Skin epidermis (tissue), 12 donors: ENCODE results near the gene ALG9.
"Not testable (repeated sequence)": the region's sequence is repeated elsewhere in the genome, so short reads cannot be mapped to it uniquely, and the experiment has no call there.

Experiments
- H3K27ac ChIP-seq, 21 experiments: fragments of 200-600 bp; sonication (generic) in 11 of 21; one replicate each; pipeline ENCODE4 v1.5.0; 2020; ENCODE audit warnings: mild to moderate bottlenecking in 3 of 21, inconsistent platforms in 2 of 21, moderate library complexity in 2 of 21
- H3K4me3 ChIP-seq, 7 experiments: fragments of 200-600 bp; sonication (generic) in 2 of 7; one replicate each; pipeline ENCODE4 v1.5.0; 2020; ENCODE audit warnings: inconsistent platforms in 2 of 7, mild to moderate bottlenecking in 2 of 7, moderate library complexity in 1 of 7

Gene ALG9

DNA sequence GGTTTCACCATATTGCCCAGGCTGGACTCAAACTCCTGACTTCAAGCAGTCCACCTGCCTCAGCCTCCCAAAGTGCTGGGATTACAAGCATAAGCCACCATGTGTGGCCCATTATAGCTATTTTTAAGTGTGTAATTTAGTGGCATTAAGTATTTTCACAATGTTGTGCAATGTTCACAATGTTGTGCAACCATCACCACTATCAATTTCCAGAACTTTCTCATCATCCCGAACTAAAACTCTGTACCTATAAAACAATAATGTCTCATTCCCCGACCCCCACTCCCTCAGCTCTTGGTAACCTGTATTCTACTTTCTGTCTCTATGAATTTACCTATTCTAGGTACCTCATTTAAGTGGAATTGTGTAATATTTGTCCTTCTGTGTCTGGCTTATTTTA is 15.5 kb upstream of the ALG9 start:
- Histone ChIP-seq H3K4me3 (no peak overlapping the region), H3K27ac (no peak overlapping the region)

DNA sequence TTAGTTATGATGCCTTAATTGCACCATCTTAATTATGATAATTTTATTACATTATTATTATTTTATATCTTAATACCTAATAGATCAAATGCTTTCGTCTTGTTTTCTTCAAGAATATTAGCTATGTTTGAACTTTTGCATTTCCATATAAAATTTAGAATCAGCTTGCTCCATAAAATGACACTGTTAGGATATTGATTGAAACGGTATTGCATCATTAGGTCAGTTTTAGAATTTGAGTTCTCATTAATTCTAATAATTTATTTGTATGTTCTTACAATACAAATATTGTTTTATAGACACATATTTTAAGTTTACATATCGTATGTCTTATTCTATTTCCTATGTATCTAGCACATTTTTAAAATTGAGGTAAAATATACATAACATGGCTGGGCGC is 14.7 kb upstream of the ALG9 start:
- H3K4me3 ChIP-seq: no peak overlapping the region
- H3K27ac ChIP-seq: no peak overlapping the region

DNA sequence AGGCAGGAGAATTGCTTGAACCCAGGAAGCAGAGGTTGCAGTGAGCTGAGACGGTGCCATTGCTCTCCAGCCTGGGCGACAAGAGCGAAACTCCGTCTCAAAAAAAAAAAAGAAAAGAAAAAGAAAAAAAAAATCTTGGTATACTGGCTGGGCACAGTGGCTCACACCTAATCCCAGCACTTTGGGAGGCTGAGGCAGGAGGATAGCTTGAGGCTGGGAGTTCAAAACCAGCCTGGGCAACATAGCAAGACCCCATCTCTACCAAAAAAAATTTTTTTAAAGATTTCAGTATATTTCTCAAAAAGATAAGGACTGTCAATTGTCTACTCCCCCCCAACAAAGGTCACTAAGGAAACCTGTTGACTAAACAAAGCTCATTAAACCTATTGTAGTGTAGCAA is 13.7 kb upstream of the ALG9 start:
- not testable (repeated sequence) for H3K4me3 ChIP-seq, H3K27ac ChIP-seq

DNA sequence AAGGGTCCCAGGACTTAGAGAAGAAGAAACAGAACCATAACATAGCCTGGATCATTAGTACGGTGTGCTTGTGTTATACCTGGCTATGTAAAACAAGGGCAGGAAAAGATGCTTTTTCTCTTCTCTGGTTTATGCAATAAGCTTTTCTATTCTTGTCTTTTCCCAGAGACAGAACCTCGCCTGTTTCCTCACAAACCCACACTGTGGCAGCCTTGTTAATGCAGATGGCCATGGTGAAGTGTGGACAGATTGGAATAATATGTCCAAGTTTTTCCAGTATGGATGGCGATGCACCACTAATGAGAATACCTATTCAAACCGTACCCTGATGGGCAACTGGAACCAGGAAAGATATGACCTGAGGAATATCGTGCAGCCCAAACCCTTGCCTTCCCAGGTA is 10.8 kb upstream of the ALG9 start:
- H3K27ac ChIP-seq: no peak overlapping the region
- H3K4me3 ChIP-seq: no peak overlapping the region

DNA sequence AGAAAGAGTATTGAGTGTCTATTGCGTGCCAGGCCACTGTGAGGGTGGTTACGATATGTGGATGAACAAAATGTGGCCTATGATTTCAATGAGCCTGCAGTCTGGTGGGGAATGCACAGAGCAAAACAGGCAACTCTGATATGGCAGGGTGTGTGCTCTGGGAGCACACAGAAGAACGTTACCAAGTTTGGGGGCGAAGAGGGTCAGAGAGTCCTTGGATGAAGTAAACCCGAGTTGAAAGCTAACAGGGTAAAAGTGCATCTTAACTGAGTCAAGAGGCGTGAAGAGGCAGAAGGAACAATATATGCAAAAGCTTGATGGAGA is 8.2 kb upstream of the ALG9 start:
- H3K27ac ChIP-seq: peak overlapping the region in 20 of 21 experiments; percentile 76 to 97 (median 90)
- H3K4me3 ChIP-seq: peak overlapping the region; percentile 49 to 68 (median 57)

DNA sequence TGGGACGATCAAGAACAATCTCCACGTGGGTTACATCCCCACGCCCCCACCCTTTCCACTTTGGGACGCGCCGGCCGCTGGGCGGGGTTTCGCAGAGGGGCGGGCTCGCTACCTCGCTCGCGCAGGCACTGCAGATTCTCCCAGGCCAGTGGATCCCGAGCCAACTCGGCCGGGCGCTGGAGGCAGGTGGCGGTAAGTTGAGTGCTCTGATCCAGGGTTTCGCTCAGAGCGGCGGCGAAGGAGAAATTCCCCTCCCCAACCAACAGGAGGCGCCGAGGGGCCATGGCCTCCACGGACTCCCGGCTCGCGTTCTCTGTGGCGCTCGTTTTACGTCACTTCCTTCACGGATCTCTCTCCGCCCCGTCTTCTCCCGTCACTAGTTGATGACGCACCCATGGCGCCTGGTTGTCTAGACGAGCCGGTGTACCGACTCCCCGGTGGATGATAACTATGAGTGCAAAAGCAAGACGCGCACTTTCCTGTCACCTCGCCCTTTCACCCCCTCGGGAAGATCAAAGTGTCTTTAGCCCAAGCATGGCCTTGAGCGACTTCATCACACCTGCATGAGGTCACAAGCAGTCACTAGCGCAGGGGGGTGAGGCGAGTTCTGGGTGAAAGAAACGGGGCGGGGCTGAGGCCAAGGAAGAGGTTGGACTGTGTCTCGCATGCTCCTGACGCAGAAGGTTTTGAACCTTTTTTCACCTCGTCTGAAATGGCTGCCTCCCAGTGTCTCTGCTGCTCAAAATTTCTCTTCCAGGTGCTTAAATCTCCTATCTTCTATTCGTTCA is 7.7 kb upstream of the ALG9 start, which contains the start of the genes CFAP68 and FDXACB1:
Gene CFAP68, plus strand, starts transcription at position 693 of the 788 bp plus-strand sequence. Its CDS starts 20 bp downstream, at position 713.
Gene FDXACB1, minus strand, starts transcription at position 317 of the 788 bp plus-strand sequence. Its CDS starts 33 bp downstream, at position 284.
- H3K4me3 ChIP-seq: peak within 1 kb of the TSS; percentile 49 to 68 (median 57)
- H3K27ac ChIP-seq: peak within 1 kb of the TSS; percentile 71 to 97 (median 90)

DNA sequence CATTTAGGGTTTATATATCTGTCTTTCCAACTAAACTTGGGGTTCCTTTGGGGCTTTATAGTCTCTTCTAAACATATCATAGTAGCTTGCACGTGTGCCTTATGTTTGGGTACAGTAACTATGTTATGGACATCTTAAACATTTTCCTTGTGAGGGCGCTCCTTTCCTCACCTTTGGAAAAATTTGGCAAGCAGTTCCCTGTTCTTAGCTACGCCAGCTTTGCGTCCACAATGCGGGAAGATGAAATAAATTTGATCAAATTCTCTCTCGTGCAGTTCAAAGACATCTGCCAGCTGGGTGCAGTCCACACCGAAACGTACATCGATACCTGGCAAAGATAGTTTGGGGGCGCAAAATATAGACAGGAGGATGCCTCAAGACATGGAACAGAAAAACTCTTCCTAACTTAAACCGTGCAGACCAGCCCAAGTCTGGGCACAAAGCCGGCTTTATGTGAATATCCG is 7.0 kb upstream of the ALG9 start:
- Histone ChIP-seq H3K27ac (peak overlapping the region; percentile 71 to 97 (median 90)), H3K4me3 (peak overlapping the region; percentile 49 to 68 (median 57))

DNA sequence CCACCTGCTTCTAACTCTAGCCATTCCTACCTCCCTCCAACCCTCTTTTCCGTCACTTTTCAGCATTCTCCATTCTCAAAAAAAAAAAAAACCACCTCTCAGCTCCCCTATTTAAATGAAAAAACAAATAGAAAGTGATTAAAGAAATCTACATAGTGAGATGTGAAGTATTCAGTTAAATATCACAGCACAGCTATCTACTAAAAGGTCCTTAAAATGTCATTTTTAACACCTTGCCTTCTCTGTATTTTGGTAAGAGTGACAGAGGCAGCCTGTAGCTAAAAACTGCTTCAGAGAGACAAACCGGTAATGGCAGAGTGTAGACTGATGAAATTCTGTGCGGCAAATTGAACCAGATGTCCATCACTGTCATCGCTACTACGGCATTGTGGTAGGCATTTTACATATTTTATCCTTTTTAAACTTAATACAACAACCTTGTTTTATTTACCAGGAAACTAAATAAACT is 346 bp upstream of the ALG9 start:
- peak overlapping the region in 20 of 21 experiments; percentile 71 to 96 (median 90) for H3K27ac ChIP-seq

DNA sequence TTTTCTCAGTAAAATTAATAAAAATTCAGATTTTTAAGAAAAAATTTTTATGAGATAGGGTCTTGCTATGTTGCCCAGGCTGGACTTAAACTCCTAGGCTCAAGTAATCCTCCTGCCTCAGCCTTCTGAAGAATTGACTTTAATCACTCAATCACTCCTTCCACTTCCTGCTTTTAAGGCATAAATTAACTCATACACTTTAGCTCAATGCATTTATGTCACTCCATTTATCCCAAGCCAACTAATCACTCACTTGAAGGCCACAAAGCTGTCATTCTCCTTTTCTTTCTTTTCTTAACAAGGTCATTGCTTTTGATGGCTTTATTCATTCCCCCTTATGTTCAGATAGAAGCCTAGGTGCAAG is 877 bp downstream of the ALG9 start:
- peak overlapping the region in 17 of 21 experiments; percentile 71 to 96 (median 91) for H3K27ac ChIP-seq

More for the DNA sequence above, 346 bp upstream of the ALG9 start:
- peak overlapping the region; percentile 54 to 99 (median 88) for H3K4me3 ChIP-seq

DNA sequence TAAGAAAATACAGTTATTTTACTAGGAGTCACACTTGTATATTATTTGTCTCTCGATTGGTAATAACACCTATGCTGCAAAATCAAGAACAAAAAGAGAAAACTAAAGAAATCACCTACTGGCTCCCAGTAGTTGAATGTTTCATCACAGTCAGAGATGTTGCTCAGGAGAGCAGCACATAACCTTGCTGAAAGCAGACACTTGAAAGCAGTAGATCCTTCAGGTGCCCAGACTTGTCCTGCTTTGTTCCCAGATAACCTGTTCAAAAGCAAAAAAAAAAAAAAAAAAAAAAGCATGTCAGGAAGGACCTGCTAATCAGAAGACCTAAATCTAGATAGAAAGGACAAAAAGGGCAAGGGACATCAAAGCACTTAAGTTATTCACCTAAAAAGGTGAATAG is 1.3 kb downstream of the ALG9 start:
- no peak overlapping the region for H3K4me3 ChIP-seq
- peak overlapping the region in 8 of 21 experiments; percentile 84 to 95 (median 91) for H3K27ac ChIP-seq

More for the DNA sequence above, 877 bp downstream of the ALG9 start:
- H3K4me3 ChIP-seq: peak overlapping the region; percentile 54 to 99 (median 88)

DNA sequence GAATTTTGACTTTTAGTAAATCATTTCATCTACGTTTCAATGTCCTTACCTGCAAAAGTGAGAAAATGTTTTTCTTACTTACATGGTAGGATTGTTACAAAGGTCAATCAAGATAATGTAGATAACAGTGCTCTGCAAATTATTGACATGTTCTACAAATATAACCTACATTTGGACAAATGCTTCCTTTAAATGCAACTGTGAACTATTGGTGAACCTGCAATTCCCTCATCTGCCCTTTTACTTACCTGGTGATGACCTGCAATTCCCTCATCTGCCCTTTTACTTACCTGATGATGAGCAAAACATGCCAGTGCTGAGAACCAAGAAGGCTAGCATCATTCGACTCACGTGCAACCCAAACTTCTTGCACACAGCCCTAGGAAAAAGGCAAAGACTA is 11.1 kb downstream of the ALG9 start:
- Histone ChIP-seq H3K27ac (no peak overlapping the region), H3K4me3 (no peak overlapping the region)

DNA sequence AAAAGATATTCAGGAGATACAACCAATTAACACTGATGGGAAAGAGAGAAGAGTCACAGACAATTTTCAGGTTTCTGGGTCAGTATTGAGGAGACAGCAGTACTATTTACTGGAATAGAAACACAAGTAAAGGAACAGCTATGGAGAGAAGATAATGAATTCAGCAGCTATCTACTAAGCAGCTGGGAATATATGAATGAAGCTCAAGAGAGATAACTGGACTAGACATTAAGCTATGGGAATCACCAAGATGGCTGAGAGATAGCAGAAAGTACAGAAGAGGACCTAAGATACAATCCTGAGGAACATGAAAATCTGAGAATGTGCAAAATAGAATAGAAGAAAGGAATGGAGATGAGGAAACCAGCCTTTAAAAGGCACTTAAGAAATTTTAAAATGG is 15.9 kb downstream of the ALG9 start:
- Histone ChIP-seq H3K27ac (no peak overlapping the region), H3K4me3 (no peak overlapping the region)

DNA sequence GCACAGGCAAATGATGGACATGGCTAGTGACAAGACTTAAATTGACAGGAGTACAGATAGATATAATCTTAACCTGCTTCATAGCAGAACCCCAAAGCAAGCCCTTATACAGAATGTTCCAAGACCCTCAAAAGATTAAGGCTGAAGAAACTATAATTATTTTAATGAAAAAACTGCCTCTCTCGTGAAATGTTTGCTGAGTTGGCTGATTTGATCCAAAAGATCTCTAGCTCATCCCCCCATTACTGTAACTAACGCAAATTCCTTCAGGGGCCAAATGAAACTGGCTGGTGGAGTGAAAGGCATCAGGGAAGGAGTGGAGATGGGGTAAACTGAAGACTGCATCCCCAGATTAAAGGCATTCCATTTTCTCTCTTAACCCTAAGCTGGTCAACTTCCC is 19.3 kb downstream of the ALG9 start:
- Histone ChIP-seq H3K27ac (no peak overlapping the region), H3K4me3 (no peak overlapping the region)

DNA sequence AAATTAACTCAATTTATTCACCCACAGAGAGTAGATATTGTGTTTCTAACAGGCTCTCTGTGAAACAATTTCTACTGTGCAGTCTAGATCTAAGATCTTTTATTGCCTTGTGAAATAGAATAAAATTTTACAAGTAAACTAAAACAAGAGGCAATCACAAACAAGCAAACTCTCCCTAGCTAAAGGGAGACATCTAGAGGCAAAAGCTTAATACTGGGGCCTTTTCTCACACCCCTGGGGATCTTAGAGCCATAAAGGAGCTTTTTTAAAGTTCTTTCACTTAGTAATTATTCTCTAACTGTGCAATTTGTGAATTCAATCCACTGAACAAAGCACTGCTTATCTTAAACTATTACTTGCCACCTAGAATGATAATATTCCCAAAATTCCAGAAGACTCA is 19.7 kb downstream of the ALG9 start:
- H3K27ac ChIP-seq: no peak overlapping the region
- H3K4me3 ChIP-seq: no peak overlapping the region

DNA sequence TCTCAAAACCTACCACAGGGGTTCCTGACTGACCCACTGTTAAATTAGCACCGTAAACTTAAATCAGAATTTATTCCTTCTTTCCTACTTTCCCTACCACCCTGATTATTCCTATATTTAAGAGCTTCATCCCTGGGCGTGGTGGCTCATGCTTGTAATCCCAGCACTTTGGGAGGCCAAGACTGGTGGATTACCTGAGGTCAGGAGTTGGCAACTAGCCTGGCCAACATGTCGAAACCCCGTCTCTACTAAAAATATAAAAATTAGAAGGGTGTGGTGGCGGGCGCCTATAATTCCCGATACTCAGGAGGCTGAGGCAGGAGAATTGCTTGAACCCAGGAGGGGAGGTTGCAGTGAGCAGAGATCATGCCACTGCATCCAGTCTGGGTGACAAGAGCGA is 20.3 kb downstream of the ALG9 start:
- Histone ChIP-seq H3K4me3 (no peak overlapping the region), H3K27ac (no peak overlapping the region)

DNA sequence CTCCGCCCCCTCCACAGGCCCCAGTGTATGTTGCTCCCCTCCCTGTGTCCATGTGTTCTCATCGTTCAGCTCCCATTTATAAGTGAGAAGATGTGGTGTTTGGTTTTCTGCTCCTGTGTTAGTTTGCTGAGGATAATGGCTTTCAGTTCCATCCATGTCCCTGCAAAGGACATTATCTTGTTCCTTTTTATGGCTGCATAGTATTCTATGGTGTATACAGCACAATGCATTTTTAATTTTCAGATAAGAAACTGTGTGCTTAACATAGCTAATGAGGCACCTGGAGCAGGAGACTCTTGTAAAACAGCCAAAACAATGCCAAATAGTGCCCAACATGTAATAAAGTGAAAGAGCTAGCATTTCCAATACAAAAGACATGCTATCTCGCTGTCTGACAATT is 21.8 kb downstream of the ALG9 start:
- Histone ChIP-seq H3K27ac (no peak overlapping the region), H3K4me3 (no peak overlapping the region)

DNA sequence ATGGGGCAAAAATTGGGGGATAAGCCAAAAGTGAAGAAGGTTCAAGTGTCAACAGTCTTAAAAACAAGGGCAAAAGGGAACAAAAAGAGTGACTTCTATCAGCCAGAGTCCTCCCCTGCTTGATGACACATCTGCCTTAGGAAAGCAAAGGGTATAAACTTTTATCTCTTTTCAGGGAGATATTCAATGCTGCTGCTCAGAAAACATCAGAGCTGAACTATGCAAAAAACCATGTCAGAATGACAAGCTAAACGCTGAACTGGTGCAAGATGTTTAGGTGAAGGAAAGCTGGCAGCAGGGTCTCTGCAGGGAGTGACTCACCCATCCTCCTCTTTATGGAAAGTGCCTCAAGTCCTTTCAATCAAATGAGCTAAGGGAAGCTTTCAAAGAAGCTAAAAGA is 24.7 kb downstream of the ALG9 start:
- no peak overlapping the region for H3K4me3 ChIP-seq
- H3K27ac ChIP-seq: no peak overlapping the region

DNA sequence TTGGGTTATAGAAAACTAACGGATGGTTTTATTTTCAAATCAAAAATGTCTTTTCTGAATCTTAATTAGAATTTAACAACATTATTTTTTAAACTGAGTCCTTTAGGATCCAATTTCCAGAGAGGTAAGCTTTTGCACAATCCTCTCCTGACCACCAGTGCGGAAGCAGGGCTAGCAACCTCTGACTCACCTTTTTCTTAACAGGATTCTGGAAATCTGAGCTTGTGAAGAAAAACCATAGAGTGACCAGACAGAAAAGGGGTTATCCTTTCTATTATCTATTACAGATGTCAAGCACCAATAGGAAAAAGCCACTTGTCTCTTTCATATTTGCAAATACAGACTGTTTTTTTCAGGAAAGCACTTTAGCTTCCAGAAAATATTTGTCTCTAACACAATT is 25.3 kb downstream of the ALG9 start:
- Histone ChIP-seq H3K27ac (peak overlapping the region in 1 of 21 experiments; percentile 33), H3K4me3 (no peak overlapping the region)

DNA sequence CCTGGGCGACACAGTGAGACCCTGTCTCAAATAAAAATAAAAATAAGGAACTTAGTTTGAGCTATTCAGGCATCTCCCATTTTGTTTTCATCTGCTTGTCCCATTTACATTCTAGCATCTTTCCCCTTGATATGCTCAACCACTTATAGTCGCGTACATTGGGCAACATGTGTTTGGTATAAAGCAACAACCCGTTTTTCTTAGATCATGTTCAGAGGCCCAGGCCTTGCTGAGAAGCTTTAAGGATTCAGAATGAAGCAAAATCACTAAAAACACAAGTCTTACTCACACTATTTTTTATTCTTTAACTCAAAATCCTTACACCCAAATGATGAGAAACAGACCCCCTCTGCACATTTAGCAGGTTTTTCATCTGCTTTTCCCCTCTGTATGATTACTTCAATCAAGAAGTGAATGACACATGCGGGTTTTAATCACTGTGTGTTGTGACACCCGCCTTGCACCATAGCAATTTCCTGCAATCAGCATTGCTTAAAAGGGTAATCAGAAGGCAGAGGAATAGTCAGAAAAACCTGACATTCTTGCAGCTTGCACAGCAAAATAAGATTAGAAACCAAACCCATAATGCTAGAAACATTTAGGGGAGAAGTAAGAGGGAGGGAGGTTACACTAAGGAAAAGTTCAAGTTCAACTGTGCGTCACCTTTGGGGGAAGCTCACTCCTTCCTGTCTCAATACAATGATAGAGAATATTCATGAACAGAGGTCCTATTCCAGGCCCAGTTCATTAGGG is 25.9 kb downstream of the ALG9 start:
- H3K4me3 ChIP-seq: no peak overlapping the region
- peak overlapping the region in 3 of 21 experiments; percentile 0 to 33 (median 30) for H3K27ac ChIP-seq

DNA sequence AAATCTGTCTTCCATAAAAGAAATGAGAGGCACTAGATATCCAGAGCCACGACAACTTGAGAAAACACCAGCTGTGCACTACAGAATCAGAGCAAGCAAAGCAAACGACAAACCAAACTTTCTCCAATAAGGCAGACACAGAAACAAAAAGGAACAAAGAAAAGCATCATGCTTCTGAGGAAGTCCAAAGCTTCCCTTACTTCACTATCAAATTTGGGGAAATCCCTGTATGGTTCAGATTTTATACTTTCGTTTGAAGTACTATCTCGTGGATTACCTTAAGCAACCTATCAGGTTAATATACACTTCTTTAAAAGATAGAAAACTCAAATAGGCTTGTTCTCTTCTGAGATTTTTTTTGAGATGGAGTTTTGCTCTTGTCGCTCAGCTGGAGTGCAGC is 27.7 kb downstream of the ALG9 start:
- Histone ChIP-seq H3K4me3 (no peak overlapping the region), H3K27ac (no peak overlapping the region)
